Tibial nerve (tissue), 4 donors: Measurements from ENCODE around the gene BAHCC1. TPM values are rescaled to one million over a fixed set of nuclear protein-coding genes. Genes with fewer than 3 reads are reported as not detected.

ENCODE experiments used
- DNase-seq, 2 donors: peaks; one replicate each; pipeline ENCODE4 v3.0.0-alpha.2; 2019; ENCODE audit warnings: low spot score in 2 of 2
- H3K27ac ChIP-seq, 4 donors: fragments of 200-600 bp; sonication (generic) in 3 of 4; one replicate each; pipeline ENCODE4 v1.5.1; 2017 to 2019; ENCODE audit warnings: mild to moderate bottlenecking in 1 of 4
- H3K27me3 ChIP-seq, 2 donors: fragments of 200-600 bp; sonication (generic) in 1 of 2; one replicate each; pipeline versions ENCODE4 v1.5.1 to v1.6.0; 2017 to 2019
- H3K36me3 ChIP-seq, 3 donors: fragments of 200-600 bp; sonication (generic); one replicate each; pipeline ENCODE4 v1.5.1; 2018 to 2019
- H3K4me1 ChIP-seq, 4 donors: fragments of 200-600 bp; sonication (generic) in 3 of 4; one replicate each; pipeline ENCODE4 v1.5.1; 2017 to 2019
- H3K4me3 ChIP-seq, 4 donors: fragments of 200-600 bp; sonication (generic) in 3 of 4; one replicate each; pipeline ENCODE4 v1.5.1; 2017 to 2019; ENCODE audit warnings: mild to moderate bottlenecking in 1 of 4, moderate library complexity in 1 of 4
- H3K9me3 ChIP-seq, 4 donors: fragments of 200-600 bp; sonication (generic) in 3 of 4; one replicate each; pipeline ENCODE4 v1.5.1; 2017 to 2019
- CTCF ChIP-seq, 5 experiments: fragments of 200-600 bp in 3 of 5; fragments of 450-650 bp in 2 of 5; sonication (generic) in 3 of 5; IDR thresholded peaks; one replicate each; pipeline ENCODE4 v1.5.1; 2016 to 2019; ENCODE audit warnings: antibody characterized with exemption in 5 of 5, mild to moderate bottlenecking in 3 of 5, moderate library complexity in 2 of 5
- EP300 ChIP-seq, 2 donors: sonication (generic); formaldehyde crosslinking; IDR thresholded peaks; one replicate each; pipeline ENCODE4 v1.6.1; 2017; ENCODE audit warnings: antibody characterized with exemption in 2 of 2, mild to moderate bottlenecking in 1 of 2
- POLR2A ChIP-seq, 2 donors: fragments of 450-650 bp; IDR thresholded peaks; one replicate each; pipeline ENCODE4 v1.6.1; 2017; ENCODE audit warnings: antibody characterized with exemption in 2 of 2, mild to moderate bottlenecking in 2 of 2, moderate library complexity in 2 of 2
- WGBS, 2 donors: methylation state at CpG; one replicate each; pipeline ENCODE4 v1.1.5; 2018; 5-methylcytosine and 5-hydroxymethylcytosine counted together
- total RNA-seq, 4 donors: library from RNA; depleted of rRNA; stranded (reverse); fragments of >200 nt; gene quantifications; one replicate each; pipeline ENCODE4 v1.1.0, GENCODE V29; 2016

The BAHCC1 gene
- total RNA-seq, 4 donors from 2014 or later: 15.1 to 38.7 (median 27.4) TPM

DNA sequence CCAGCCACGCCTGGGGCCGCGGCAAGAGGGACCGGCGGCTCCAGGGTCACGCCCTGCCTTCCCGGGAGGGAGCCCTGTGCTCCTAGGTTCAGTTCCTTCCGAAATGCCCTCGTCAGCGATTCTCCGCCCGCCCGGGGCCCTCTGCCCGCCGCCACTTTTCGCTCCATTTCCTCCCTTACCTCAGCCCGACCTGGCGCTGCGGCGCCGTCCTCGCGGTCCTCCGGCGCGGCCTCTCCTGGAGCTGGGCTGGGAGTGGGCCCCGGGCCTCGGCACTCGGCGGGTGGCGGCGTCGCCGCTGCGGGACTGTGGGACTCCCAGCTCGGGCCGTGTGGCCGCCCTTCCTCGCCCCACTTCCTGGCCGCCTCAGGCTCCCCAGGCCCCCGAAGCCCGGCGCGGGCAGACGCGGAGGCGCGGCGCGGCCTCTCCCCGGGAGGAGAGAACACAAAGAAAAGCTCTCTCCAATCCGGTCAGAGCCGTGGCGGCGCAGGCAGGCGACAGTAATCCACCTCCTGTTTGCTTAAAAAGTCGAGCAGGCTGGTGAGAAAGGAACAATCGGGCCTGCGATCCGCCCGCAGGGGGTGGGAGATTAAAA, 1.6 kb downstream of the BAHCC1 start:
- no peak for TF ChIP-seq EP300 (IDR thresholded peaks at IDR 0.05)
- no peaks in the 10 kb centered on the region for H3K9me3 ChIP-seq

DNA sequence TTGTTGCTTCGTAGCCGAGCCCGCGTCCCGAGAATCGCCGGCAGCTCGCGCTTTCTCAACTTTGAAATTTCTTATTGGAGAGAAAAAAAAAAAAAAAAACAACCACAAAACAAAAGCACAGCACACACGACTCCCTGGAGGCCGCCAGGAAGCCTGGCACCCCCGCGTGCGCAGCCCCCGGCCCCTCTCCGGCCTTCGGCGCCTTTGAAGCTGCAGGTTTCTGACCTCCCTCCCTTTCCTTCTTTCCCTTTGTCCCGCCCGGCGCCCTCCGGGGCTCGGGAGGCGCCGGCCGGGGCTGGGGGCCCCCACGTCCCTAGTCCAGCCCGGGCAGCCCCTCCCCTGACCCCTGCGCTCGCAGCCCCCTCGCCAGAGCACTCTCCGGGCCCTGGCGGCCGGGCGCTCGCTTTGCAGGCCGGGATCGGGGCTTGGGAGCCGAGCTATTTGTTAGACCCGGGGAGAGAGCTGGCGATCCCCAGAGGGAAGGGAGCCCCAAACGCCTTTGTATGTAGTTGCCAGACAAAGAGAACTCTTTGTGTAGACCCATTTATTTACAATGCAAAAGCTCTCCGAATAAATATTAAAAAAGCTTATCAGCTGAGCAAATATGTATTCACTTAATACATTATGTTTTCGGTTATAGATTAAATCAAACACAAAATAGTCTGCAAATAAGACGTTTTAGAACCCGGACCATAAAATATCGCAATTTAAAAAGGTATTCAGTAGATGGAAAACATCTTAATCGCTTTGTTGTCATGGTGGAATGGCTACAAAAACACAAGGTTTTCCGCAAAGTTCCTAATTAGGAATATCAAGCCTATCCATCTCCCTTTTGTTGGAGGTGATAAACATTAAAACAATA, 2.3 kb downstream of the BAHCC1 start:
- H3K27ac ChIP-seq: peak overlapping the region; percentile 83 to 98 (median 94)
- H3K4me3 ChIP-seq: peak overlapping the region; percentile 49 to 89 (median 70)
- H3K27me3 ChIP-seq: no peaks in the 10 kb centered on the region
- H3K36me3 ChIP-seq: no peaks in the 10 kb centered on the region
- TF ChIP-seq EP300 (IDR thresholded peaks at IDR 0.05) (no peak), CTCF (IDR thresholded peaks at IDR 0.05) (peak in 2 of 5 experiments; percentile 44 to 50)
- 2 to 3% methylated on average over 47 to 49 of the region's 49 CpGs for WGBS, 2 donors
- no peaks in the 10 kb centered on the region for H3K9me3 ChIP-seq
- DNase-seq: no peak
- H3K4me1 ChIP-seq: peaks cover 0 to 45% (median 34%) of the 10 kb centered on the region in 4 donors

More for the DNA sequence above, 1.6 kb downstream of the BAHCC1 start:
- no peak for DNase-seq
- Histone ChIP-seq H3K4me3 (peak overlapping the region; percentile 49 to 89 (median 70)), H3K27ac (peak overlapping the region; percentile 83 to 98 (median 94)), H3K36me3 (no peaks in the 10 kb centered on the region), H3K4me1 (peaks cover 0 to 45% (median 32%) of the 10 kb centered on the region in 4 donors), H3K27me3 (no peaks in the 10 kb centered on the region)
- 1 to 3% methylated on average over 24 to 61 of the region's 61 CpGs for WGBS, 2 donors

DNA sequence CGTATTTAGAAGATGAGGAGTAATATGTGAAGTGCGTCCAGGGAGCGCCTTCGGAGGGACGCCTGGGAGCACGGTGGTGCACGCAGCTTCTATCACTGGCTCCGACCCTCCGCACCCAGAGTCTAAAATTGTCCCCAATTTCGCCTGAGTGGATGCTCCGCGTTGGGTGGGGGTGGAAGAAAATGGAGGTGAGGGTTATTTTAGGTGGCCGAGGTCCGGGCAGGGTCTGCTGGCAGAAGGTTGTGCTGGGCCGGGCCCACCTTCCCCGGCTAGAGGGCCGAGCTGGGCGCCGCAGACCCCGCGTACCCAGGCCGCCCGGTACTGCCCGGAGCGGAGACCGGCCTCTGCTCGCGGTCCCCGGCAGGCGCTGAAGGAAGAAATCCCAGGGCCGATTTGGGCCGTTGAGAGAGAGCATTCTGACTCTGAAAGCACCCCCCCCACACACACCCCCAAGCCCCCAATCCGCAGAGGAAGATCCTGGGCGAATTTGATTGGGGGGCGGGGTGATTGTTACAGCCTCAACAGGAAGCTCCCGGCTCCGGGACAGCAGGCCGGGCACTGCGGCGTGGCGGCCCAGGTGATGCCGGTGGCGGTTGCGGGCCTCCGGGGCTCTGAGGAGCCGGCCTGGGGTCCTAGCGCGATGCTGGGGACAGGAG, 3.0 kb downstream of the BAHCC1 start:
- Histone ChIP-seq H3K27me3 (no peaks in the 10 kb centered on the region), H3K27ac (peak overlapping the region; percentile 83 to 98 (median 94)), H3K9me3 (no peaks in the 10 kb centered on the region), H3K4me1 (peaks cover 0 to 49% (median 38%) of the 10 kb centered on the region in 4 donors), H3K36me3 (no peaks in the 10 kb centered on the region), H3K4me3 (peak overlapping the region; percentile 49 to 89 (median 70))
- DNase-seq: no peak
- no peak for TF ChIP-seq CTCF (IDR thresholded peaks at IDR 0.05)
- TF ChIP-seq EP300 (IDR thresholded peaks at IDR 0.05): peak in 1 of 2 donors; percentile 15
- no peak for TF ChIP-seq POLR2A (IDR thresholded peaks at IDR 0.05)
- 4 to 9% methylated on average over 27 to 47 of the region's 48 CpGs for WGBS, 2 donors

DNA sequence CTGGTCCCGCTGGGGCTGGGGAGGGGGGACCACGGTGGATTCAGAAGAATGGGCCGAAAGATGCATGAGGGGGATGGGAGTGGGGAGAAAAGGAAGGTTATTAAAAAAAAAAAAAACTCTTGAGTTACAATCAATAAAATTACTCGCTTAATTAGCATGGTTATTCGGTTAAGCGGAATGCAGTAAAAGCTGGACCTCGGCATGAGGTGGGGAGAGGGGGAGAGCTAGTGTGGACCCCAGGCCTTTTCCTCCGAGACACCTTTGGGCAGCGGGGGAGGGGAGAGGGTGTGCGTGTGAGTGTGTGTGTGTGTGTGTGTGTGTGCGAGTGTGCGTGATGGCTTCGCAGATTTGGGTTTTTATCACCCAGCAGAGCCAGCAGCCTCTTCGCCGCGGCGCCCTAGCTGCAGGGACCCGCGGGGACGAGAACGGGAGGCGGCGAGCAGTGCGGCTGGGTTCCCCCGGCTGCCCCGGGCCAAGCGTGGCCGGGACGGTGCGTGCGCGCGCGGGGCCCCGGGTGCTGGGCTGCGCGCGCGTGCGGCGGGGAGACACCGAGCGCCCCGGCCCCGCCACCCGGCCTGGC, 3.7 kb downstream of the BAHCC1 start:
- peaks cover 0 to 55% (median 43%) of the 10 kb centered on the region in 4 donors for H3K4me1 ChIP-seq
- H3K36me3 ChIP-seq: no peaks in the 10 kb centered on the region
- no peak for TF ChIP-seq POLR2A (IDR thresholded peaks at IDR 0.05)
- TF ChIP-seq CTCF (IDR thresholded peaks at IDR 0.05): no peak
- no peak for TF ChIP-seq EP300 (IDR thresholded peaks at IDR 0.05)
- H3K27ac ChIP-seq: peak overlapping the region; percentile 83 to 98 (median 94)
- no peaks in the 10 kb centered on the region for H3K27me3 ChIP-seq
- no peak for DNase-seq
- peak overlapping the region; percentile 49 to 89 (median 70) for H3K4me3 ChIP-seq
- no peaks in the 10 kb centered on the region for H3K9me3 ChIP-seq
- WGBS, 2 donors: 2 to 4% methylated on average over 17 to 39 of the region's 46 CpGs

- H3K27me3 ChIP-seq: no peaks in the 10 kb centered on the region
- H3K4me1 ChIP-seq: peaks cover 0 to 56% (median 44%) of the 10 kb centered on the region in 4 donors
- no peak for DNase-seq
- H3K4me3 ChIP-seq: peak overlapping the region; percentile 56 to 89 (median 78)
- 0 to 3% methylated on average over 4 to 32 of the region's 95 CpGs for WGBS, 2 donors
- H3K36me3 ChIP-seq: no peaks in the 10 kb centered on the region
- no peaks in the 10 kb centered on the region for H3K9me3 ChIP-seq
- TF ChIP-seq EP300 (IDR thresholded peaks at IDR 0.05): no peak
- TF ChIP-seq POLR2A (IDR thresholded peaks at IDR 0.05): no peak
- no peak for TF ChIP-seq CTCF (IDR thresholded peaks at IDR 0.05)
- peak overlapping the region; percentile 90 to 99 (median 94) for H3K27ac ChIP-seq
Measured at GRCh38 chr17:81399481-81400153, 4.4 kb downstream of the BAHCC1 start.
